SK-N-SH (cell line): ENCODE data around the gene OBSCN. TPM values are rescaled to one million over a fixed set of nuclear protein-coding genes. Genes with fewer than 3 reads are reported as not detected.

Experiments used
- CTCF ChIA-PET: fragments of 300-600, 350-600 bp; formaldehyde crosslinking; extraction: SDS; loops from one replicate; lab custom pipeline; 2021; lab: Yijun Ruan, JAX
- POLR2A ChIA-PET: fragments of 350-600 bp; sonication (Branson Sonifier 250); formaldehyde crosslinking; extraction: SDS; loops from one replicate; lab custom pipeline; 2020; ENCODE audit warnings: antibody characterized with exemption, inconsistent platforms; lab: Yijun Ruan, JAX
- DNase-seq: peaks from one replicate; pipeline ENCODE4 v3.0.0; 2012
- H2AFZ ChIP-seq: fragments of 200-600 bp; sonication (generic); 2 replicates; pipeline ENCODE4 v1.8.1; 2016; ENCODE audit warnings: antibody characterized with exemption, mild to moderate bottlenecking, low read depth
- H3F3A ChIP-seq: fragments of 200-600 bp; sonication (generic); replicated peaks from 2 replicates; pipeline ENCODE3; 2016; ENCODE audit warnings: antibody characterized with exemption, mild to moderate bottlenecking; ENCODE audit not compliant: insufficient read depth
- H3K27ac ChIP-seq, 2 experiments: fragments of 200-500 bp in 1 of 2; fragments of 200-600 bp in 1 of 2; sonication (Bioruptor generic) in 1 of 2; sonication (generic), shearing (Covaris generic) in 1 of 2; 2 replicates each; pipeline versions ENCODE4 v1.5.1 to v1.6.1; 2014 to 2016; ENCODE audit warnings: low read depth in 2 of 2, inconsistent platforms in 1 of 2, low read length in 1 of 2, mild to moderate bottlenecking in 1 of 2, mixed read lengths in 1 of 2
- H3K27me3 ChIP-seq: fragments of 200-600 bp; sonication (generic), shearing (Covaris generic); 2 replicates; pipeline ENCODE4 v1.6.1; 2016; ENCODE audit warnings: mixed run types; ENCODE audit not compliant: insufficient read depth
- H3K36me3 ChIP-seq, 2 experiments: fragments of 200-500 bp in 1 of 2; fragments of 200-600 bp in 1 of 2; sonication (Bioruptor generic) in 1 of 2; sonication (generic) in 1 of 2; replicated peaks in 1 of 2; 2 replicates each; pipeline versions ENCODE3 to v1.5.1; 2014 to 2016; ENCODE audit warnings: low read length in 1 of 2, mild to moderate bottlenecking in 1 of 2; ENCODE audit not compliant: insufficient read depth in 2 of 2, control insufficient read depth in 1 of 2
- H3K4me1 ChIP-seq, 2 experiments: fragments of 200-500 bp in 1 of 2; fragments of 200-600 bp in 1 of 2; sonication (Bioruptor generic) in 1 of 2; sonication (generic), shearing (Covaris generic) in 1 of 2; 2 replicates each; pipeline versions ENCODE4 v1.5.1 to v1.6.1; 2014 to 2016; ENCODE audit warnings: low read depth in 1 of 2, low read length in 1 of 2, mixed run types in 1 of 2; ENCODE audit not compliant: insufficient read depth in 2 of 2, control insufficient read depth in 1 of 2
- H3K4me2 ChIP-seq: fragments of 200-600 bp; sonication (generic), shearing (Covaris generic); 2 replicates; pipeline ENCODE4 v1.6.1; 2017; ENCODE audit warnings: mixed run types
- H3K4me3 ChIP-seq, 2 experiments: fragments of 200-500 bp in 1 of 2; fragments of 200-600 bp in 1 of 2; sonication (Bioruptor generic) in 1 of 2; sonication (generic), shearing (Covaris generic) in 1 of 2; 2 replicates each; pipeline versions ENCODE4 v1.5.1 to v1.8.1; 2014 to 2016; ENCODE audit warnings: low read depth in 2 of 2, inconsistent platforms in 1 of 2, low read length in 1 of 2, mild to moderate bottlenecking in 1 of 2, mixed read lengths in 1 of 2, moderate library complexity in 1 of 2
- H3K79me2 ChIP-seq: fragments of 200-600 bp; sonication (generic); 2 replicates; pipeline ENCODE4 v1.8.1; 2017; ENCODE audit warnings: mild to moderate bottlenecking; ENCODE audit not compliant: insufficient read depth
- H3K9ac ChIP-seq: fragments of 200-600 bp; sonication (generic); 2 replicates; pipeline ENCODE4 v1.6.1; 2017; ENCODE audit warnings: mixed run types
- H3K9me2 ChIP-seq: fragments of 200-600 bp; sonication (generic); 2 replicates; pipeline ENCODE4 v1.6.1; 2017; ENCODE audit warnings: mixed run types
- H3K9me3 ChIP-seq: fragments of 200-600 bp; sonication (generic); 2 replicates; pipeline ENCODE4 v1.6.1; 2017; ENCODE audit warnings: mixed run types, mild to moderate bottlenecking, moderate library complexity
- H4K20me1 ChIP-seq: fragments of 200-600 bp; sonication (generic); 2 replicates; pipeline ENCODE4 v1.6.1; 2017; ENCODE audit warnings: mild to moderate bottlenecking, mixed run types; ENCODE audit not compliant: insufficient read depth
- CHD2 ChIP-seq: fragments of 150-350 bp; IDR thresholded peaks from 2 replicates; pipeline ENCODE4 v1.6.1; 2018; ENCODE audit warnings: low read length; ENCODE audit not compliant: partially characterized antibody
- EZH2phosphoT487 ChIP-seq: fragments of 200-600 bp; sonication (generic); IDR thresholded peaks from 2 replicates; pipeline ENCODE4 v1.6.1; 2017; ENCODE audit warnings: low read depth, mixed run types, mild to moderate bottlenecking, antibody characterized with exemption, moderate library complexity, borderline replicate concordance
- MEF2A ChIP-seq: IDR thresholded peaks from 2 replicates; pipeline ENCODE4 v1.4.0; 2012; ENCODE audit warnings: low read depth, borderline replicate concordance
- NRF1 ChIP-seq: IDR thresholded peaks from 2 replicates; pipeline ENCODE4 v1.6.1; 2012; ENCODE audit warnings: low read depth, mild to moderate bottlenecking, low read length
- RAD21 ChIP-seq: IDR thresholded peaks from 2 replicates; pipeline ENCODE4 v1.6.1; 2012; ENCODE audit warnings: mild to moderate bottlenecking, low read length
- SIN3A ChIP-seq: IDR thresholded peaks from 2 replicates; pipeline ENCODE4 v1.6.1; 2012; ENCODE audit warnings: low read depth, mild to moderate bottlenecking, low read length, moderate library complexity, borderline replicate concordance
- YY1 ChIP-seq: IDR thresholded peaks from 2 replicates; pipeline ENCODE4 v1.4.0; 2012; ENCODE audit warnings: low read depth, mild to moderate bottlenecking
- ZBTB33 ChIP-seq: IDR thresholded peaks from 2 replicates; pipeline ENCODE4 v1.4.0; 2012; ENCODE audit warnings: low read depth, borderline replicate concordance
- WGBS: methylation state at CpG from one replicate; pipeline ENCODE4 v1.1.6; 2017; ENCODE audit warnings: low lambda C conversion rate; 5-methylcytosine and 5-hydroxymethylcytosine counted together
- polyA plus RNA-seq, 3 experiments: library from polyadenylated mRNA; depleted of rRNA; stranded (reverse); fragments of >200 nt; gene quantifications; 2 replicates each; pipeline ENCODE4 v1.2.3, GENCODE V29; 2012
- TF ChIP-seq, protein P1 (sequence below): fragments of 200-600 bp; sonication (generic); IDR thresholded peaks from 2 replicates; pipeline ENCODE4 v1.6.1; 2017; ENCODE audit warnings: antibody characterized with exemption, mild to moderate bottlenecking, moderate library complexity
- TF ChIP-seq, protein P2 (sequence below): fragments of 150-350 bp; IDR thresholded peaks from 2 replicates; pipeline ENCODE4 v1.6.1; 2016; ENCODE audit warnings: mild to moderate bottlenecking, low read depth, low read length

OBSCN gene
- polyA plus RNA-seq, 1 of the 3 experiments (the other 2 are of a cell fraction) = 4.0 TPM

DNA sequence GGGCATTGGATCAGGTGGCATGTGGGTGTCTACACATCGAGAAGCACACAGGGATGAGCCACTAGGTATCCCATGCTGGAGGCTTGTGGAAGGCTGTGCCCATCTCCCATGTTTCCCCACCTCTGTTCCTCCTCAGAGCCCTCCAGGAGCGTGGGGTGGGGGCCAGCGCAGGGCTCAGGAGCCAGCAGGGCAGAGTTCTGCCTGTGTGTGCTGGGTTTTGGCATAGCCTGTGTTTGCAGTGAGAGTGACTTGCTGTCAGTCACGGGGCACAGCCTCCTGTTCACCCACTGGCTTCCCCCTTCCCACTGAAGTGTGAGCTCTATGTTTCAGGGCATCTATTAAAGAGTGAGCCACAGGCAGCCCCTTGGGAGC lies 31.8 kb upstream of the OBSCN start:
- Histone ChIP-seq H3K27me3 (no peaks in the 10 kb centered on the region), H3K4me2 (no peak overlapping the region), H2AFZ (no peak overlapping the region), H3K4me1 (peaks cover 0 to 6% of the 10 kb centered on the region in 2 experiments; a peak in 1 of 4 replicates), H3K9ac (no peak overlapping the region), H3K9me3 (no peaks in the 10 kb centered on the region)
- WGBS = 100% methylated on average over 1 of the region's 4 CpGs
- DNase-seq = no peak
- TF ChIP-seq MEF2A (no peak), ZBTB33 (no peak), RAD21 (no peak), SIN3A (no peak), CHD2 (no peak), EZH2phosphoT487 (no peak), NRF1 (no peak), YY1 (no peak)
- TF ChIP-seq, protein P1, sequence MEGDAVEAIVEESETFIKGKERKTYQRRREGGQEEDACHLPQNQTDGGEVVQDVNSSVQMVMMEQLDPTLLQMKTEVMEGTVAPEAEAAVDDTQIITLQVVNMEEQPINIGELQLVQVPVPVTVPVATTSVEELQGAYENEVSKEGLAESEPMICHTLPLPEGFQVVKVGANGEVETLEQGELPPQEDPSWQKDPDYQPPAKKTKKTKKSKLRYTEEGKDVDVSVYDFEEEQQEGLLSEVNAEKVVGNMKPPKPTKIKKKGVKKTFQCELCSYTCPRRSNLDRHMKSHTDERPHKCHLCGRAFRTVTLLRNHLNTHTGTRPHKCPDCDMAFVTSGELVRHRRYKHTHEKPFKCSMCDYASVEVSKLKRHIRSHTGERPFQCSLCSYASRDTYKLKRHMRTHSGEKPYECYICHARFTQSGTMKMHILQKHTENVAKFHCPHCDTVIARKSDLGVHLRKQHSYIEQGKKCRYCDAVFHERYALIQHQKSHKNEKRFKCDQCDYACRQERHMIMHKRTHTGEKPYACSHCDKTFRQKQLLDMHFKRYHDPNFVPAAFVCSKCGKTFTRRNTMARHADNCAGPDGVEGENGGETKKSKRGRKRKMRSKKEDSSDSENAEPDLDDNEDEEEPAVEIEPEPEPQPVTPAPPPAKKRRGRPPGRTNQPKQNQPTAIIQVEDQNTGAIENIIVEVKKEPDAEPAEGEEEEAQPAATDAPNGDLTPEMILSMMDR = no peak
- TF ChIP-seq, protein P2, sequence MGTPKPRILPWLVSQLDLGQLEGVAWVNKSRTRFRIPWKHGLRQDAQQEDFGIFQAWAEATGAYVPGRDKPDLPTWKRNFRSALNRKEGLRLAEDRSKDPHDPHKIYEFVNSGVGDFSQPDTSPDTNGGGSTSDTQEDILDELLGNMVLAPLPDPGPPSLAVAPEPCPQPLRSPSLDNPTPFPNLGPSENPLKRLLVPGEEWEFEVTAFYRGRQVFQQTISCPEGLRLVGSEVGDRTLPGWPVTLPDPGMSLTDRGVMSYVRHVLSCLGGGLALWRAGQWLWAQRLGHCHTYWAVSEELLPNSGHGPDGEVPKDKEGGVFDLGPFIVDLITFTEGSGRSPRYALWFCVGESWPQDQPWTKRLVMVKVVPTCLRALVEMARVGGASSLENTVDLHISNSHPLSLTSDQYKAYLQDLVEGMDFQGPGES = no peak
- TF ChIP-seq, all 33 proteins: peak for 0
- Histone ChIP-seq H3K79me2 (peaks cover 3% of the 10 kb centered on the region; the same call in 1 of the 2 replicates), H4K20me1 (no peaks in the 10 kb centered on the region), H3F3A (peaks cover 11% of the 10 kb centered on the region), H3K9me2 (no peaks in the 10 kb centered on the region), H3K36me3 (peaks cover 0 to 2% of the 10 kb centered on the region in 2 experiments), H3K27ac (no peak overlapping the region), H3K4me3 (no peak overlapping the region)
- POLR2A ChIA-PET = no interaction called here
- CTCF ChIA-PET = interaction anchor here (1.4 to 9.1 kb wide), 2 partner anchors 10 to 171 kb away, joined by 3 to 54 read pairs; partner anchors contain the start of gene IBA57
